CD4-positive, CD25-positive, alpha-beta regulatory T cell (primary cell): ENCODE measurements around the gene CRB2. TPM values are rescaled to one million over a fixed set of nuclear protein-coding genes. Genes with fewer than 3 reads are reported as not detected.

Experiments used
- ATAC-seq, 2 donors: fragments of 150-1000 bp; cut with Tn5 transposase; one replicate each; pipeline ENCODE4 v1.10.0; 2021; ENCODE audit warnings: low read depth in 2 of 2, moderate number of reproducible peaks in 2 of 2, moderate library complexity in 1 of 2
- DNase-seq, 3 donors: peaks; one replicate each; pipeline versions ENCODE4 v3.0.0 to v3.0.0-alpha.2; 2012 to 2022; ENCODE audit warnings: mixed read lengths in 1 of 3
- H3K27ac ChIP-seq: one replicate; pipeline ENCODE4 v1.7.0; 2013; ENCODE audit warnings: mild to moderate bottlenecking, low read length; ENCODE audit not compliant: insufficient read depth, poor library complexity, severe bottlenecking
- H3K27me3 ChIP-seq: one replicate; pipeline ENCODE4 v1.7.0; 2013; ENCODE audit warnings: low read length; ENCODE audit not compliant: control insufficient read depth, insufficient read depth
- H3K36me3 ChIP-seq: one replicate; pipeline ENCODE4 v1.7.0; 2013; ENCODE audit warnings: mild to moderate bottlenecking, low read length, moderate library complexity; ENCODE audit not compliant: control insufficient read depth, insufficient read depth
- H3K4me1 ChIP-seq: 2 replicates; pipeline ENCODE4 v1.7.0; 2013; ENCODE audit warnings: mild to moderate bottlenecking, low read length; ENCODE audit not compliant: insufficient read depth, control insufficient read depth, poor library complexity, severe bottlenecking
- H3K4me3 ChIP-seq: one replicate; pipeline ENCODE4 v1.7.0; 2013; ENCODE audit warnings: low read depth, mild to moderate bottlenecking, low read length, moderate library complexity
- H3K9me3 ChIP-seq, 2 experiments: 1 replicate in 1 of 2; 2 replicates in 1 of 2; pipeline ENCODE4 v1.7.0; 2013; ENCODE audit warnings: low read length in 2 of 2, mild to moderate bottlenecking in 1 of 2, moderate library complexity in 1 of 2; ENCODE audit not compliant: control insufficient read depth in 2 of 2
- H3K27ac Mint-ChIP-seq, 3 donors: one replicate each; pipeline ENCODE4 v1.8.0; 2020 to 2022; ENCODE audit warnings: mild to moderate bottlenecking in 3 of 3, mixed read lengths in 3 of 3, moderate library complexity in 2 of 3
- H3K27me3 Mint-ChIP-seq: one replicate; pipeline ENCODE4 v1.8.0; 2022; ENCODE audit warnings: mild to moderate bottlenecking, mixed read lengths
- H3K36me3 Mint-ChIP-seq: one replicate; pipeline ENCODE4 v1.8.0; 2020; ENCODE audit warnings: mixed read lengths
- H3K4me1 Mint-ChIP-seq, 4 donors: one replicate each; pipeline ENCODE4 v1.8.0; 2020 to 2022; ENCODE audit warnings: mixed read lengths in 4 of 4, mild to moderate bottlenecking in 1 of 4
- H3K4me3 Mint-ChIP-seq, 4 donors: one replicate each; pipeline ENCODE4 v1.8.0; 2020 to 2022; ENCODE audit warnings: mild to moderate bottlenecking in 4 of 4, mixed read lengths in 4 of 4, moderate library complexity in 3 of 4
- H3K9me3 Mint-ChIP-seq, 7 donors: one replicate each; pipeline ENCODE4 v1.8.0; 2020 to 2022; ENCODE audit warnings: mixed read lengths in 7 of 7, mild to moderate bottlenecking in 3 of 7, moderate library complexity in 2 of 7
- polyA plus RNA-seq, 4 donors: library from polyadenylated mRNA; unstranded; fragments of 300-500 nt; fragmentation: Illumina TruSeq; gene quantifications; one replicate each; pipeline ENCODE4 v1.2.3, GENCODE V29; 2021
- total RNA-seq: library from RNA; stranded (reverse); gene quantifications from one replicate; pipeline ENCODE4 v1.2.3, GENCODE V29; 2022

The CRB2 gene
- total and polyA plus RNA-seq, 5 donors from 2014 or later, result 0.03 TPM; not detected in 4

DNA sequence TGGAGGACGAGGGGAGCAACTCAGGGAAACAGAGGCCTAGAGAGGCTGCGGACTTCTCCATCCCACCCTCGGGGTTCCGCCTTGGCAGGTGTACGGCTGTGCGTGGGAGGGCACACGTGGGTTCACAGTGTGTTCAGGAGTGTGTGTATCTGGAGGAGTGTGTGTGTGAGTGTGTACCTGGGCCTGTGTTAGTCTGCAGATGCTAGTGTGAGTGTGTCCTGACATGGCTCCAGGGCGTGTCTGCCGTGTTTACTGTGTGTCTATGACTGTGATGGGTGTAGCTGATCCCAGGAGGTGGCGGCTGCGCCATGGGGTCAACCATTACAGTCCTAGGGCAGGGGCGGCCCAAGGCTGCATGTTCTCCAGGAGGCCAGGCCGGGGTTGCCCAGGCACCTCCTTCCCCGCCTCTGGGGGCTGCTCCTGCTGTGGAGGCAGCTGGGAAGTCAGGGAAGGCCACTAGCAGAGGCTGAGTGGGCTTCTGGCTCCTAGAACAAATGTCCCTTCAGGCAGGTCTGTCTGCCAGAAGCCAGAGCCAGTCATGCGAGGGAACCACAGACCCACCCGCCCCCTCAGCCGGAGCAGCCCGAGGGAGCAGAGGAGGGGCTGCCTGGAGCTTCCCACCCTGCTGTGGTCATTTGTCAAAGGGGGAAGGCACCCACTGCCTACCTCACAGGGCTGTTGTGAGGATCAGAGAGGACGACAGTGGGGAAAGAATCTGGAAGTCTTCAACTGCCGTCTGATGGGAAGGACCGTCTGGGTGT lies 21.4 kb downstream of the CRB2 start:
- Histone ChIP-seq H3K4me1 (no peaks in the 10 kb centered on the region), H3K27ac (no peak overlapping the region), H3K9me3 (no peaks in the 10 kb centered on the region), H3K4me3 (no peak overlapping the region), H3K27me3 (no peaks in the 10 kb centered on the region), H3K36me3 (no peaks in the 10 kb centered on the region)
- no peaks in the 10 kb centered on the region for H3K36me3 Mint-ChIP-seq
- peaks cover 0 to 2% (median 0%) of the 10 kb centered on the region in 7 donors for H3K9me3 Mint-ChIP-seq
- DNase-seq (no peak), ATAC-seq (no peak)
- H3K4me1 Mint-ChIP-seq, result peaks cover 0 to 9% (median 2%) of the 10 kb centered on the region in 4 donors
- peak overlapping the region in 1 of 4 donors; percentile 41 for H3K4me3 Mint-ChIP-seq
- H3K27ac Mint-ChIP-seq, result no peak overlapping the region
- H3K27me3 Mint-ChIP-seq, result peaks cover 16% of the 10 kb centered on the region

DNA sequence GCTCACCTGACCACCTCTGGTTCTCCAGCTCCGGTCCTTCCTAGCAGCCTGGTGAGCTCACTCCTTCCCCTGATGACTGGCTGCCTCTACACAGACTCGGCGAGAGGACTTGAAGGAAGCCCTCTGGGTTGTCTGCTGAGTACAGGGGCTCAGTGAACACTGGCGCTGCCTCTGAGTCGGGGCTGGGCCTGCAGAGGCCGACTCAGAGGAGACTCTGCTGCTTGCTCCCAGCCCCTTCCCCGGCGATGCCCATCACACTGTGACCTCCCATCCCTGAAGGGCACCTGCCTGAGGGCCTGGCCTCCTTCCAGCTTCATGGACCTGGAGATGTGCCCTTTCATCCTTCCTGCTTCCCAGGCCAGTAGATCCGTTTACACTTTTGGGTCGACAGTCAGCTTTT lies 22.0 kb downstream of the CRB2 start:
- no peak overlapping the region for H3K27ac ChIP-seq
- H3K27me3 ChIP-seq, result no peaks in the 10 kb centered on the region
- Mint-ChIP-seq H3K9me3 (no peaks in the 10 kb centered on the region), H3K27me3 (peaks cover 11% of the 10 kb centered on the region), H3K27ac (no peak overlapping the region), H3K4me3 (no peak overlapping the region), H3K4me1 (peaks cover 0 to 5% (median 0%) of the 10 kb centered on the region in 4 donors), H3K36me3 (no peaks in the 10 kb centered on the region)
- DNase-seq (no peak), ATAC-seq (no peak)
- H3K4me1 ChIP-seq, result no peaks in the 10 kb centered on the region
- no peaks in the 10 kb centered on the region for H3K36me3 ChIP-seq
- H3K4me3 ChIP-seq, result no peak overlapping the region
- H3K9me3 ChIP-seq, result no peaks in the 10 kb centered on the region

DNA sequence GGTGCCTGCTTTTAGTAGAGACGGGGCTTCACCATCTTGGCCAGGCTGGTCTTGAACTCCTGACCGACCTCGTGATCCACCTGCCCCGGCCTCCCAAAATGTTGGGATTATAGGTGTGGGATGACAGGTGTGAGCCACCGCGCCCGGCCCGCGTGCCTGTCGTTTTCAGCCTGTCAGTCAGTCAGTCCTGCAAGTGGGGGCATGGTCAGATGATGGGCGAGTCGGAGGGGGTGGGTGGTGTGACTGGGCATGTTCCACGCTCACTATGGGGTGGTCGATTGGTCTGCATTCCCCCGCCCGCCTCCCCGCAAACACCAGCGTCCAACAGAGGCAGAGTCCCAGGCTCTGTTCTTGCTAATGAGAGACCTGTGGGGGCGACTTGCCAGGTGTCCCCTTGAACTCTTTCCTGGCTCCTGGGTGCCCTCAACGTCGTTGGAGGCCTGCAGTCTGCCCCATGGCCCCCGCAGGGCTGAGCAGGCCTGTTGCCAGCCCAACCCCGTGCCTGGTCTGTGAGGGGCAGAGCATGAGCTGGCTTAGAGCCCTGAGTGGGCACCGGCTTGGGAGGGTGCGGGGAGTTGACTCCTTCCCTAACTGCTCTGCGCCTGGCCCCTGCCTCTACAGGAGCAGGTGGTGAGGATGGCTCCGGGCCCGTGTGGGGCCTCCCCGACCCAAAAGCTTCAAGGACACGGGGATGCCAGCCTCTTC lies 23.1 kb downstream of the CRB2 start:
- H3K36me3 ChIP-seq, result no peaks in the 10 kb centered on the region
- no peak for ATAC-seq
- no peaks in the 10 kb centered on the region for H3K27me3 ChIP-seq
- no peaks in the 10 kb centered on the region for H3K4me1 ChIP-seq
- no peak overlapping the region for H3K27ac ChIP-seq
- H3K4me1 Mint-ChIP-seq, result peaks cover 0 to 5% (median 0%) of the 10 kb centered on the region in 4 donors
- H3K4me3 ChIP-seq, result no peak overlapping the region
- no peak for DNase-seq
- no peaks in the 10 kb centered on the region for H3K36me3 Mint-ChIP-seq
- H3K27ac Mint-ChIP-seq, result no peak overlapping the region
- no peaks in the 10 kb centered on the region for H3K9me3 ChIP-seq
- no peak overlapping the region for H3K4me3 Mint-ChIP-seq
- H3K9me3 Mint-ChIP-seq, result no peaks in the 10 kb centered on the region
- H3K27me3 Mint-ChIP-seq, result peaks cover 11% of the 10 kb centered on the region

DNA sequence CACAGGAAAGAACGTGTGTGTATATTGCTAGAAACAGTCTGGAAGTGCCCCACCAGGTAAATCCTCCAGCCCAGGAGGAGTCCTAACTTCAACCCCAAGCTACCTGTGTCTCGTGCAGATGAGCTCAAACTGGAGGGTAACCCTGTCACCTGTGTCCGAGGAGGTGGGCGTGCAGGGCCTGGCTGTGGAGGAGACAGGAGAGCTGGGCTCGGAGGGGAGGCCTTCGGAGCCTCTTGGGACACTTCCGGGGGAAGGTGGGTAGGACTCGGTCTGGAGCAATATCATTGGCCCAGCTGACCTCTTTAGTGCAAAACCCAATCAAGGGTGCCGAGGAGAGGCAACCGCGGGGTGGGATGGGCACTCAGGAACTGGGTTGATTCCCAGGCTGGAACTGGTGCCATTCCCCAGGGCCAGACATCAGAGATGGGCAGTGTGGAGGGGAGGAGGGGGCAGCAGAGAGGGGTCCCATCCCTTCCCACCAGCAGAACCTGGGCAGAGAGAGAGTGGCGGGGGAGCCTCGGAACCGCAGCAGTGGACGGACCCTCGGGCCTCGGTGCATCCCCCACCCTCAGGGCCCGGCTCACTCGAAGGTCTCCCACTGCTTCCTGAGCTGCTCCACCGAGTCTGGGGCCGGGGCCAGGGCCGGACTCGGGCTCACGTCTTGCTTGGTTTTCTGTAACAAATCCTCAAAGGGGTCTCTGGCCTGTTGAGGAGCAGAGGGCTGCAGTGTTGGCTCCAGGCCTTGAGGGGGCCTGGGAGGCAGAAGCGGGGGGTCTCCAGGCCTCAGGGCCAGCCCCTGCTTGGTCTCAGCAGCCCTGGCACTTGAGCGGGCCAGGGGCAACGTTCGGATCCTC lies 25.1 kb downstream of the CRB2 start:
- no peak overlapping the region for H3K27ac ChIP-seq
- no peak for DNase-seq
- no peaks in the 10 kb centered on the region for H3K9me3 Mint-ChIP-seq
- no peak overlapping the region for H3K4me3 ChIP-seq
- peaks cover 0 to 3% (median 0%) of the 10 kb centered on the region in 4 donors for H3K4me1 Mint-ChIP-seq
- H3K27me3 Mint-ChIP-seq, result no peaks in the 10 kb centered on the region
- no peak overlapping the region for H3K4me3 Mint-ChIP-seq
- no peaks in the 10 kb centered on the region for H3K4me1 ChIP-seq
- no peaks in the 10 kb centered on the region for H3K9me3 ChIP-seq
- no peaks in the 10 kb centered on the region for H3K36me3 Mint-ChIP-seq
- no peak overlapping the region for H3K27ac Mint-ChIP-seq
- no peaks in the 10 kb centered on the region for H3K27me3 ChIP-seq
- ATAC-seq, result no peak
- H3K36me3 ChIP-seq, result no peaks in the 10 kb centered on the region

DNA sequence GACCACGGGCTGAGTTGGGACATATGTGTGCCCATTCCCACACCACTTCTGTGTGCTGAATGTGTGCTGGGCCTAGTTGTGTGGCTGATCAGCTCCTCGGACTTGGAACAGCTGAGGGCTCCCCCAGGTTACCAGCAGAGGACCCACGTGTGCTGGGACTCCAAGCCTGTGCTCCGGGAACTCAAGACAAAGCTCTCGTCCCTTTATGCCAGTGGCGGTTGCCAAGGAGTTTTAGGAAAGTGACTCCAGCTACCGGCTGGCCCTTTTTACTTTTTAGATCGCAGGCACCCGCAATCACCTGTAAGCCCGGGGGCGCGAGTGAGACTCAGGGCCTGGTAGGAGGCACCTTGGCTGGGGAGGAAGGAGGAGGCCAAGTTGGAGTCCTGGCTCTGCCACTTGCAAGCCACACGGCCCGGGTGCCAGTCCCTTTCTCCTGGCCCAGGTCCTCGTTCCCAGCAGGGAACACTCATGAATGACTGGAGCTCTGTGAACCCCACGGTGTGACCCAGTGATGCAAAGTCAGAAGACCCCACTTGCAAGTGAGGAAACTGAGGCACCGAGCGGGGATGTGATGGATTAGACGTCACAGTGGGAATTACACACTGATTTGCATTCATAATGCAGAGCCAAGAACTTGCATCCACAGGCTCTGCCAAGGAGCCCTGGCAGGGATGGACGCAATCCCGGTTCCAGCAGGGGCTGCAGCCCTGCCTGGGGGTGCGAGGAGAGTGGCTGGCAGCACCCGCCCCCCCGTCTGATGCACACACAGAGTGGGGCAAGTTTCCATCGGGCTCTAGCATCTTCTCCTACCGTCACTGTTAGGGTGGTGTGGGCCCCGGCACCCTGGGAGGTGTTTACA lies 26.9 kb downstream of the CRB2 start:
- Mint-ChIP-seq H3K27ac (no peak overlapping the region), H3K4me1 (peaks cover 0 to 3% (median 0%) of the 10 kb centered on the region in 4 donors), H3K9me3 (no peaks in the 10 kb centered on the region), H3K36me3 (no peaks in the 10 kb centered on the region), H3K4me3 (no peak overlapping the region), H3K27me3 (no peaks in the 10 kb centered on the region)
- H3K9me3 ChIP-seq, result no peaks in the 10 kb centered on the region
- ATAC-seq (no peak), DNase-seq (no peak)
- no peak overlapping the region for H3K27ac ChIP-seq
- H3K27me3 ChIP-seq, result no peaks in the 10 kb centered on the region
- H3K36me3 ChIP-seq, result no peaks in the 10 kb centered on the region
- H3K4me1 ChIP-seq, result no peaks in the 10 kb centered on the region
- H3K4me3 ChIP-seq, result no peak overlapping the region

DNA sequence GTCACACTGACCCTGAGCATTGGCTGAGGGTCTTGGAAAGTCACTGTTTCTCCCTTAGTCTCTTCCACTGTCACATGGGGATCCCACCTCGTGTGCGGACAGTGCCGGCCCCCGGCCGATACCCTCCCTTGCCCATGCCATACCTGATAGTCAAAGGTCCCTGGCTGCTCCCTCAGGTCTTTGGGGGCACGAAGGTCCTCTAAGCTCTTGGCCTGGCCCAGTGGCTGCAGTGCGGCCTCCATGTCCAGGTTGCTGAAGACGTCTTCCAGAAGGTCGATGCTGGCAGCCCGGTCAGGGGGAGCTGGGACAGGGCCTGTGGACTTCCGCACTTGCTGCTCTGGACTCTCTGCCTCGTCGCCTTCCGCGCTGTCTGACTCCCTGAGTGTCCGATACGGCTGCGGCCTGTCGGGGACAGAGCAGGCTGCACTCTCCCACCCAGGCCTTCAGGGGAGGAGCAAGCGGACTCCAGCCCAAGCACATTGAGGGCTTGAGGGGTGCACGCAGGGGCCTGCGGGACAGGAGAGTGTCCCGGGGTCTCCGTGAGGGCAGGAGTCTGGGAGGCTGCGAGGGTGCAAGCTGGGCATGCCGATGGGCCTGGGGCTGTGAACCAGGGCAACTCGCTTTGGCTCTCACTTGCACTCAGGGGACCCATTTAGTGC lies 27.6 kb downstream of the CRB2 start:
- Histone ChIP-seq H3K4me3 (no peak overlapping the region), H3K27me3 (no peaks in the 10 kb centered on the region), H3K36me3 (no peaks in the 10 kb centered on the region), H3K4me1 (no peaks in the 10 kb centered on the region), H3K9me3 (no peaks in the 10 kb centered on the region), H3K27ac (no peak overlapping the region)
- no peaks in the 10 kb centered on the region for H3K27me3 Mint-ChIP-seq
- no peaks in the 10 kb centered on the region for H3K9me3 Mint-ChIP-seq
- H3K4me1 Mint-ChIP-seq, result peaks cover 0 to 3% (median 0%) of the 10 kb centered on the region in 4 donors
- no peaks in the 10 kb centered on the region for H3K36me3 Mint-ChIP-seq
- no peak overlapping the region for H3K27ac Mint-ChIP-seq
- no peak for ATAC-seq
- H3K4me3 Mint-ChIP-seq, result no peak overlapping the region
- no peak for DNase-seq

DNA sequence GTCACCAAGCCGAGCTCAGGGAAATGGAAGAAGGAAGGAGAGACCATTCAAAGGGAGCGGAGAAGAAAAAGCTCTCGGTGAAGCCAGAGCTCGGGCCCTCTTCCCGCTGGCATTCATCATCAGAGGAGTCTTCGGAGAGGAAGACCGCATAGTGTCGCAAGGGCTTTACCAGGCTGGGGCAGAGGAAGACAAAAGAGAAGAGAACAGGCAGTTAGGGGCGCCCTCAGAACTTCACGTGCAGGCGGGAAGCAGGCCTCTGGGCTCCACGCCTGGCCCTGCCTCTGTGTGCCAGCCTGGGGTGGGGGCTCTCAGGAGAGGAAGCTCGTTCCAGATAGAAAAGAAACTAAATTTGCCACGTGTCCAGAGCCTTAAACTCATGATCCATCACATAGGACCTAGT lies 31.7 kb downstream of the CRB2 start:
- no peak overlapping the region for H3K27ac Mint-ChIP-seq
- Histone ChIP-seq H3K36me3 (no peaks in the 10 kb centered on the region), H3K4me3 (no peak overlapping the region), H3K27ac (no peak overlapping the region), H3K4me1 (no peaks in the 10 kb centered on the region), H3K9me3 (no peaks in the 10 kb centered on the region), H3K27me3 (no peaks in the 10 kb centered on the region)
- ATAC-seq (no peak), DNase-seq (no peak)
- no peak overlapping the region for H3K4me3 Mint-ChIP-seq
- peaks cover 0 to 3% (median 0%) of the 10 kb centered on the region in 4 donors for H3K4me1 Mint-ChIP-seq
- H3K9me3 Mint-ChIP-seq, result no peaks in the 10 kb centered on the region
- H3K27me3 Mint-ChIP-seq, result no peaks in the 10 kb centered on the region
- H3K36me3 Mint-ChIP-seq, result no peaks in the 10 kb centered on the region
